ENCODE data around the gene RFX4.
"Not testable (repeated sequence)": the region's sequence is repeated elsewhere in the genome, so short reads cannot be mapped to it uniquely, and the experiment has no call there.

RFX4 gene

GRCh38 chr12:106594447-106594846 lies 11.6 kb downstream of the RFX4 start:
- DNase-seq = no peak

- no peak for DNase-seq
Observed at GRCh38 chr12:106595268-106595667, 12.5 kb downstream of the RFX4 start.

- DNase-seq = no peak
Observed at GRCh38 chr12:106598003-106598402, 15.2 kb downstream of the RFX4 start.

GRCh38 chr12:106599302-106599701 lies 16.5 kb downstream of the RFX4 start:
- no peak for DNase-seq

- DNase-seq = no peak
Observed at GRCh38 chr12:106600503-106600902, 17.7 kb downstream of the RFX4 start.

GRCh38 chr12:106601031-106601430 lies 18.2 kb downstream of the RFX4 start:
- DNase-seq = no peak

GRCh38 chr12:106601496-106601895 lies 18.7 kb downstream of the RFX4 start:
- no peak for DNase-seq

- DNase-seq = no peak
Observed at GRCh38 chr12:106602076-106602475, 19.3 kb downstream of the RFX4 start.

GRCh38 chr12:106605254-106605653 lies 22.4 kb downstream of the RFX4 start:
- DNase-seq = no peak

GRCh38 chr12:106620588-106620987 lies 37.8 kb downstream of the RFX4 start:
- not testable (repeated sequence) for DNase-seq

GRCh38 chr12:106625976-106626375 lies 43.2 kb downstream of the RFX4 start:
- no peak for DNase-seq

GRCh38 chr12:106629797-106630659 lies 47.2 kb downstream of the RFX4 start:
- DNase-seq = no peak

GRCh38 chr12:106631150-106631549 lies 48.3 kb downstream of the RFX4 start:
- DNase-seq = no peak

- no peak for DNase-seq
Observed at GRCh38 chr12:106631797-106632196, 49.0 kb downstream of the RFX4 start.

- no peak for DNase-seq
Observed at GRCh38 chr12:106632797-106633450, 50.1 kb downstream of the RFX4 start.

- no peak for DNase-seq
Observed at GRCh38 chr12:106633451-106633823, 50.6 kb downstream of the RFX4 start.

- DNase-seq = no peak
Observed at GRCh38 chr12:106634206-106634605, 51.4 kb downstream of the RFX4 start.

GRCh38 chr12:106643000-106643399 lies 60.2 kb downstream of the RFX4 start:
- no peak for DNase-seq

GRCh38 chr12:106644335-106645073 lies 61.7 kb downstream of the RFX4 start:
- DNase-seq = no peak

- no peak for DNase-seq
Observed at GRCh38 chr12:106645074-106645421, 62.2 kb downstream of the RFX4 start.

GRCh38 chr12:106645465-106646330 lies 62.9 kb downstream of the RFX4 start:
- DNase-seq = no peak

GRCh38 chr12:106646472-106646871 lies 63.7 kb downstream of the RFX4 start:
- DNase-seq = no peak

Measured in activated CD4-positive, alpha-beta T cell treated with anti-CD3 and anti-CD28 coated beads, Interleukin-2, amount 50 U/mL, for 16 hours (primary cell).